Activated CD4-positive, alpha-beta T cell treated with anti-CD3 and anti-CD28 coated beads, Interleukin-2, Interleukin-6, amounts not matched to agents 100 ng/mL and 50 ng/mL, durations not matched to agents 16 hours and 8 hours (primary cell): ENCODE data around the gene KCNC1.

Experiments used
- DNase-seq: peaks from one replicate; pipeline ENCODE4 v3.0.0-alpha.2; 2020

KCNC1 gene

DNA sequence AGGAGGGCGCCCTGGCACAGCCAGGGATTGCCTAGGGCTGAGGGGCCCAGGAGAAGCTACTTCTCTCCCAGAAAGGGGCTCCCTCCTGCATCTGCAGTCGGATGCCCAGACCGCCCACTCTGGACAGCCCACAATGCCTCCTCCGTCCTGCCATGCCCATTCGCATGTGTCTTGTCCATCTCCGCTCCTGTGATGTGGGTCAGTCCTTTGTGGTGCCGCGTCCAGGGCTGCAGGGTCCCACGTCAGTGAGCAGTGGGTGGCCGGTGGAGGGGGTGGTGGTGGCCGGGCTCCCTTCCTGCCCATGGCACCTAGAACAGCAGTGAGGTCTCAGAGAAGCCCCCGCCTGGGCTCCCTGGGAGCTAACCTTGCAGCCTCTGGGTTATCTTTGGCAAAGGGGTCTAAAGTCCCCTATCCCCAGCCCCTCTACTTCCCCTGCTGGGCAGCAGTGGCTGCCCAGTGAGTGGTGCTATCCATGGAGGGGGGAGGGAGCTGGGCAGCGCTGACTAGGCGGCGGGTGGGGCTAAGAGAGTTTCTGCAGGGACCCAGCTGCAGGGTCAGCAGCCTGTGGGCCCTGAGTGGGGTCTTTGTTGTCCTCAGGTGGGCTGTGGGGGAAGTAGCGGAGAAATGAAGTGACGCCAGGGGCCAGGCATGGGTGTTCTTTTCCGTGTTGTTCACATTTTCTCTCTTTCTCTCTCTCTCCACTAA, 41.1 kb downstream of the KCNC1 start:
- no peak for DNase-seq

DNA sequence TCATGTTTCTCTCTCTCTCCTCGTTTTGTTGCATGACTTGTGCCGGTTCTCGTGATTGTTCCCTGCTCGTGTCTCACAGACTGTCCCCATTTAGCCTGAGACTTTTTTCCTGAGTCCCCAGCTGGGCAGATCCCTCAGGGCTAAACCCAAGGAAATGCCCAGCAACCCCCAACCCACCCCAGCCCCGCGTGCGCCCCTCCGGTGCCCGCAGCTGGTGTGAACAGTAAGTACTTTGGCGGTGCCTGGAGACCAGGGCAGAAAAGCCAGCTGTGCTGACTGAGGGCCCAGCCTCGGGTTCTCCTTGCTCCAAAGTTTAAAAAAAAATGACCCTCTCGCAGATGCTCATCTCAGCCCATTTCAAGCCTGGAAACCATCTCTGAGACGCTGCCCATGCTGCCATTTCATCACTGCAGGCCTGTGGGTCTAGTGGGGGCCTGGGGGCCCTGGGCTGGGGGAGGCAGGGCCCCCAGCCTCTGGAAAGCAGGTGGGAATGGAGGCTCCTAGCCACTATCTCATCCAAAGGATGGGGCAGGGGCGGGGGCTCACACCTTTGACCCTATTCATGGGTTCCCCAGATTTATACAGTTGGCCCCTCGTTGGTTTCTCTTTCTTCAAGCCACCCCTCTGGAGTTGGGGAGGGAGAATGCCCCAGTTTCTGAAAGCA, 41.8 kb downstream of the KCNC1 start:
- DNase-seq, result no peak

DNA sequence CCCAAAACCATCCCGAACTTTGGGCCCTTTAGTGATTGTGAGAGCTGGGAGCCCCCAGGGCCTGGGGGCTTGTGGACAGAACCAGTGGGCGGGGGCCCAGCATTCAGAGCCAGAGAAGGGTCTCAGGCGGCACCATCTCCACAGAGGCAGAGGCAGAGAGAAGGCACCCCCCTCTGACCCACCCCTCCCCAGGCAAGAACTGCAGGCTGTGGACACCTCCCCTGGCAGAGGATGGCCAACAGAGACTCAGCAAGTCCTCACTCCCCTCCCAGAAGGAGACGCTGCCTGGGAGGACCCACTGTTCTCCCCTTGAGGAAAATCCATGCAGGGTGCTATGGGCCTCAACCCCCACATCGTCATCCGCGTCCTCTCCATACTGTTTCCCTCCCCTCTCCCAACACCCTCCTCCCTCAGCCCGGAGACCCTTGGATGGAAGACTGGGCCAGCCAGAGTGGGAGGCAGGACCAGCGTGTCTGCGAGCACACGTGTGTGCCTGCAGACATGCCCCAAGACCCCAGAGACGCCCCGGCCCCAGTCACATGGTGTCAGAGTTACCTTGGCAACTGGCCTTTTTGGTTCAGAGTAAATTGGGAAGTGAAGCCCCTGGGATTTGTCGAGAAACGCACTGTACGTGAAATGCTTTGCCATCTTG, 42.6 kb downstream of the KCNC1 start:
- DNase-seq, result no peak

DNA sequence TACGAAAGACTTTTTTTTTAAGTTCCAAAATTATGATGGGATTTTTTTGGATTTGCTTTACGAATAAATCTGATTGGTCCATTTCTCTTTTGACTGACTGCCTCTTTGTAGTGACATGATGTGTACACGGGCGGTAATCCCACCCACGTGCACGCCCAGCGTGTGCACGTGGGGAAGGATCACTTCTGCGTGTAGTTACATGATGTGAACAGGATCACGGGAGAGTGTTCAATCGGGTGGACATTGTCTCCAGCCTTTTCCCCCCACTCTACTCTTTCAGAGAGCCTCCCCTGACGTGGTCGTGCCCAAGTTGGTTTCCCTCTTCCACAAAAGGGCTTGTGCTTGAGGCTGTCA, 43.1 kb downstream of the KCNC1 start:
- DNase-seq, result no peak

DNA sequence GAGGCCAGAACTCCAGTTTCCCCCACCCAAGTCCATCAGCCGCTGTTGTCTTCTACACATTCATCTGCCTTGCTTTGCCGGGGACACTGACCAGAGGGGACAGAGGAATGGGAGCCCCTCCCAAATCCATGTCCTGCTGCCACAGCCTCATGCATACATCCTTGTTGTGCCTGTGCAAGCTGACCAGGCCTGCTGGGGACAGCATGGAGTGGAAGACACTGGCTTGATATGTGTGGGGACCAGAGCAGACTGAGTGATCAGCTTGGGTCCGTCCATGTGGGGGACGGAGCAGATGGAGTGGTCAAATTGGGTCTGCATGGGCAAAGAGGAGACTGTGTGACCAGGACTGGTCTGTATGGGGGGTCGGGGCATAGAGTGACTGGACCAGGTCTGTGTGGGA, 43.8 kb downstream of the KCNC1 start:
- DNase-seq, result no peak

DNA sequence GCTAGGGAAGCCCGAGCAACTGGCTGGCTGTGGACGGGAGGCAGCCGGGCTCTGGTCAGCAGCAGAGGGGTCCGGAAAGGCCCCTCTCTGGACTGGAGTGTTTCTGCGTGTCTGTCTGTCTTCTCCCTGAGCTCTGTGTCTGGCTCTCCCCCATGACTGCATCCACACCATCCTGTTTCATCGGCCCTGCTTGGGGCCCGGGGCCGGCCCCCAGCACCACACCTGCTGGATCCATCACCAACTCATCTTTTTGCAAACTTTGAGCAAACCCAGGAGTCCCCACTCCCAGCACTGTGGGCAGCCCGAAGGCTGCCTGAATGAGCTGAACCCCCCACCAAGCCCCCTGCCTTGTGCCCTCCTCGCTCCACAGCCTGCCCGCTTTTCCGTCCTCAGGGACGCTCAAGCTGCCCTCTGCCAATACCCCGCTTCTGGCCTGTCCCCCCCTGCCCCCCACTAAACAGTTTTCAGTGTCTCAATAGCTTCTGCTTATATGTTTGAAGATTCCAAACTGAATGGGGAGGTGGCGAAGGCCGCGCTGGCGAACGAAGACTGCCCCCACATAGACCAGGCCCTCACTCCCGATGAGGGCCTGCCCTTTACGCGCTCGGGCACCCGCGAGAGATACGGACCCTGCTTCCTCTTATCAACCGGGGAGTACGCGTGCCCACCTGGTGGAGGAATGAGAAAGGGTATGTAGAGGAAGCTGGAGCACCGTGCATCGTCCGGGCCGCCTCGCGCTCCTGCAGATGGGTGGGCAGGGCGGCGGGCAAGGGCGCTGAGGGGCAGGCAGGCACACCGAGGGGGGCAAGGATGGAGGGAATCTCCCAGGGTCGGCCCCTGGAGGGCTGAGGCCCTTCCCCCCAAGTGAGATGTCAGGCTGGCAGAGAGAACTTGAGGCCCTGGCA, 44.6 kb downstream of the KCNC1 start:
- no peak for DNase-seq

DNA sequence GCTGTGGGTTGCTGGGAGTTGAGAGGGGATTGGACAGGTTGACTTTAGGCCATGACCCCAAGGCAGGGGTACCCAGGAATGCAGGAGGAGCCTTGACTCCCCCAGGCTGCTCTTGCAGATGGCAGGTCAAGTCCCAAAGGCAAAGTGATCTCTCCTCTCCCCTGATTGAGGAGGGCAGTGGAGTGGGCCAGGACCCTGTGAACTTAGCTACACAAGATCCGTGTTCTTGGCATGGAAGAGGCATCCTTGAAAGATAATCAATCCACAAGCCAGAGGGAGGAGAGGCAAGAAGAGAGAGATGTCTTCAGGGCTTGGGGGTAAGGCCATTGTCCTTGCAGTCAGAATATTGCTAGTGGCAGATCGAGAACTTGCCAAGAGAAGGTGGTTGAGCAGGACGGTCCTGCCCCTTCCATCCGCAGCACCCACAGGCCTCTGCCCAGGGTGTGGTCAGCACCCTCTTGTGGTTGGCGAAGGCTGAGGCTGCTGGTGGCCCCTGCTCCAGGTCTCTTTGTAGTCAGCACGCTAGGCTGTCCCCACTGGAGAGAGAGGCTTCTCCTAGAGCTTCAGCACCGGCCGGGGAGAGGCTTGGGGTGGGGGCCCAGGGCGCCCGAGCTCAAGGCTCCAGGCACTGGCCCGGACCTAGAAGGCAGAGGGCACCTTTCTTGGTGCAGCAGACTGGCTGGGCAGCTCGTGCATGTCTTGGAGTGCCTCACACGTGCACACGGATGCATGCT, 45.4 kb downstream of the KCNC1 start:
- no peak for DNase-seq

DNA sequence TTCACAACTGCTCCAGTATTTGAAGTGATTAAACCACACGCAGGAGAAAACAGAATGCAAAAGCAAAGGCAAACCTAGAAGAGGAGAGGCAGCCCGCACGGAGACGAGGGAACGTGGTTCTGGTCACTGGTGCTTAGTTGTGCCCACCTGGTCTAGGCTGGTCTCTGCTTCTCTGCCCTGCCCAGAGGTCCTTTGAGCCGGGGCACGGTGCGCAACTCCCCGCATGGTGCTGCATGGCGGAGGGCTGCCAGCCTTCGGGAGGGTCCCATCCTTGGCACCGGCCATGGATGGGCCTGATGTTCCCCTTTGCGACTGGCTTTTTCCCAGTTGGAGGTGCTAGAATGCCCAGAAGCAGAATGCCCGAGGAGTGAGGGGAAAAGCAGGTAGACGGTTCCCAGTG, 46.1 kb downstream of the KCNC1 start:
- no peak for DNase-seq

DNA sequence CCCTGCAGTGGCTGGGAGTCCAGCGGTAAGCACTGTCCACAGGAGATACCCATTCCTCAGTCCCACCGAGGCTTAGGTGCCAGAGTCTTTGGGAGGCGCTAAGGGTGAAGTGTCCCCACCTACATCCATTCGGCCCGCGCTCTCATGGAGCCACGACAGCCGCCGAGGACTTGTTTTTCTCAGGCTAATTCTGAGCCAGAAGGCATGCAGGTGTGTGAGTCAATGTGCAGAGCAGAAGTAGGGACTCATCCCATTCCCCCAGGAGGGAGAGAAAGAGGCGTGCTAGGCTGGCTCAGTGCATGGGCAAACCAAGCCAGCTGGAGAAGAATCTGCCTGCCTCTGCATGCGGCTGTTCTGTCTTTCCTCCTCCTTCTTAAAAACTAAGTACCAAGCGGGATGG, 46.6 kb downstream of the KCNC1 start:
- no peak for DNase-seq

DNA sequence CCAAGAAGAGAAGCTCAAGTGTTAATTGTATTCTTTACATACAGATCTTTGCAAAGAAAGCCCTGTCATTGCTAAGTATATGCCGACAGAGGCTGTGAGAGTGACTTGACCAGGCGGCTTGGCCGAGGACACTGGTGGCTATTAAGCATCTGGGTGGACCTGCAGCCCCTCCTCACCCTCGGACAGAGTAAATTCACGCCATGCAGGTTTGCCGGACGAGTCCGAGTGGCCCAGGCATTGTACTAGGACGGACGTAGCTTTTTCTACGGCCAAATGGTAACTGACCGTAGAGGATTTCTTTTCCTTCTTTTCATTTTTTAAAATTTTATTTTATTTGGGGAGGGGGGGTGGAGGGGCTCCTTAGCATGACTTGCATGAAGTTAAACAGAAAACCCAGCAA, 47.0 kb downstream of the KCNC1 start:
- DNase-seq, result no peak

DNA sequence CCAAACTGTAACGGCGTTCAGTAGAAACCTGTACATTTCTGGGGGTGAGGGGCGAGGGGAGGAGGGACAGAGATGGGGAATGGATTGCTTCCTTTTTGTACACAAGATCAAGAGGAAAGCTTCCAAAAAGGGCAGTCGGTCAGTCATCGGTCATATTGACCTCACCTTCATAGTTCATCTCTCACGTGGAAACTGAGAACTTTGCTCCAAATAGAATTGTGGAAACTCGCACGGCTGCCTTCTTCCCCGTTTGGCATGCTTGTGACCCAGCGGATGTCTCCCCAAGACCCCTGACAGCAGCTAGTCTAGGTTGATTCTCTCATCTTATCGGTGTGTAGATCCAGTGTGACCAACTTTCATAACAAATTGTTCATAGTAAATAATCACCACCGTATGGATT, 47.6 kb downstream of the KCNC1 start:
- no peak for DNase-seq

DNA sequence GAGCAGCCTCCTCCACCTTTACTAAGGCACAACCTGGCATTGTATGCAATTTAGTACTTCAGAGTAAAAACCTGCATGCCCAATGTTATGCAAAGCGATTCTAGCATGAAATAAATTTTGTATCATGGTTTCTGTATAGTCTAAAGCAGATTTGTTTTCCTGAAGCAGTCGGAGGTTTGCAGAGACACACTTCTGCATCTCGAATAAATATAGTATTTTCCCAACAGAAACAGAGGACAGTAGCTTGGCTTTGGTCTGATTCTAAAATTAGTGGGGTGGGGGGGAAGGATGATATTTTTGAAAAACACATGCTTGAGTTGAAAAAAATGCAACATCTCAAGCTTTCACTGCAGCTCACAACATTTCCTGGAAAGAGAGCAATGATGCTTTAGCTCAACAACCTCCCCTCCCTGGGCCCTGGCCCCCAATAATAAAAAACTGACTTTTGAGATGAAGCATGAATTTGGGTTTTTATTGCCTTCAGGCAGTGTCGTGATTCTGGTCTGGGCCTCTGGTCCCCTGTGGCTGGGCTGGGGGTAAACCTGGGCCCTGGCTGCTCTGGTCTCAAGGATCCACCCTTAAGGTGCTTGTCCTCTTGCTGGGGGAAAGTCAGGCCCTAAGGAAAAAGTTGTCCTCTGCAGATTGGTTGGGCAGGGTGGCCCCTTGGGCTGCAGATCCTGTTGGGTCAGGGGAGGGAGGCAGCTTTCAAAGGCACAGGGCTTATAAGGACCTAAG, 48.2 kb downstream of the KCNC1 start:
- DNase-seq, result no peak

DNA sequence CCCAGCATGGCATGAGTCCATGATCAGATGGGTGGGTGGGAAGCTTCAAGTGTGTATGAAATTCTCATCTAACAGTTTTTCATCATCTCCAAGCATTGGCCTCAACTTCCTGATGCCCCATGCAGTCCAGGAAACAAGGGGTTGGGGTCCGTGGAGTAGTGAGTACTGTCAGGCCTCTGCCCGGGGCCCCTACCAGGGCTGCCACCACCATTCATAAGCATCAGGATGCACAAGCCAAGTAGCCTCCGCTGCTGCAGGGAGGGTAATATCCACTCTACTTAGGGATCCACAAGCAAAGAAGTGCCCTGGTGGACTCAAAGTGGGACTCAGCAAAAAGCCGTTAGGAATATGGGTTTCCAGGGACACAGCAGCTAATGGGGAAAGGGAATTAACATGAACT, 49.3 kb downstream of the KCNC1 start:
- no peak for DNase-seq

DNA sequence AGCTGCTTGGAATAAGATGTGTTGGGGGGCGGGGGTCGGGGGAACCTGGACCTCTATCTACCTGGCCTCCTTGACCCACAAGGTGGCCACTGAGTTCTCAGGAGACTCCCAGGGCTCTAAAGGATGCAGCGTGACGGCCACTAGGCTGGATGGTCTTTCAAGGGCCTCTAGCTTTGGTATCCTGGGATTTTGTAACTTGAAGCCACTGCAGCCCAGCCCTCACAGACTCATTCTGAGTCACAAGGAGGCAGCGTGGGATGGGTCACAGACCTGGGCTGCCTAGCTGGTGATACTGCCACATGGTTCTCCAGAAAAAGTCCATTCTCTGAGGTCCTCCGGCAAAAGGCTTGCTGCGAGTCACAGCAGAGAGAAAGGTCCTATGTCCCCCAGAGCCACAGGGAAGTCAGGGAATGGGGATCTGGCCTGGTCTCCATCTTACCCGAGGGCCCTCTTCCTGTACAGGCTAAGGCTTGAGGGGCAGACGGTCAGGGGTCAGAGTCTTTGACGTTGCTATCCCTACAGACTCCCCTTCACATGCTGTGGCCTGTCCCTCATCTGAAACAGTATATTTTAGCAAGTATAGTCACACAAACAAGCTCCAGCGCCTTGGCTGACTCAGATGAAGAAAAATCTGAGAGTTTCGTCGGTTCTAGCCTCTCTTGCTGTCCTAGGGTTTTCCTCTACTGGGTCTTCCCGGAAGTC, 52.4 kb downstream of the KCNC1 start:
- DNase-seq, result no peak

DNA sequence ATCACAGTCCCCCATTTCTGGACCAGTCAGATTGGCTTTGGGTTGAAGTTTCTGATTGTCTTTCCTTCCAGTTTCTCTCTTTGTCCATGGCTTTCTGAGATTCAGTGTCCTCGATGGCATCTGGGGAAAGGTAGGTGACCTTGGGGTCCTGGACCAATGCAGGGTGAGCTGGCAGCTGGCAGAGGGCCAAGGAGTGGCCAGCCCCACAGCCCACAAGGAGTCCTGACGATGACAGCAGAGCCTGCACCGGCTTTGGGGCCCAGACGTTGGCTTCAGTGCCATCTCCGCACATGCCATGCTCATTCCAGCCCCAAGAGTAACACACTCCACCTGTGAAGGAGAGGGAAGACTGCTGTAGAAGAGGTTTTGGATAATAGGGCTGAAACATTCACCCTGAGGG, 53.5 kb downstream of the KCNC1 start:
- no peak for DNase-seq

DNA sequence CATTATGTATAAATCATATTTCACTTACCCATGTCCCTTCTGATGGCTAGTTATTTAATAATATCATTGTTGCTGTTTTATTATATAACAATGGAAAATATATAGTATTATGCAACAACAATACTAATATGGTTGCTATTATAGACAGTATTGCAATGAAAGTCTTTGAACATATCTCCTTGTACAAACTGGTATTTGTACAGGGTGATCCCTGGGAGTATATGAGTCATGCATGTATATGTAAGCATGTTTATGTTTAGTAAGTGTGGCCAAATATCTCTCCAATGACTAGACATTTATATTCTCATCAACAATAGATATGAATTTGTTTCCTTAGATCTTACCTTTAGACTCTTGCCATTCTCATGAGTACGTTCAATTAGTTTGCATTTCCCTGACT, 55.9 kb downstream of the KCNC1 start:
- DNase-seq, result no peak

DNA sequence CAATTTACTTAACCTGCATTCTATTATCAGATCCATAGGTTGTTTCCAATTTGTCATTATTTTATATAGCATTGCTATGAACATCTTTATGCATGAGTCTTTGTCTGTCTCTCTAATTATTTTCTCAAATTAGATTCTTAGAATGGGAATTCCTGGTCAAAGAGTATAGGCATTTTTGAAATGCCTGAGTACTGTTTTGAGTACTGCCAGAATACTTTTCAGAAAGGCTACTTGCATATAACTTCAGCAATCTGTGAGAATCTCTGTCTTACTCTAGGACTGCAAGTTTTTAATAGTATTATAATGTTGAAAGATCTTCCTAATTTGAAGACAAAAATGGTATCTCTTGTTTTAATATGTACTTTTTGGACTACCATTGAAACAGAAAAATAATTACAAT, 56.6 kb downstream of the KCNC1 start:
- DNase-seq, result no peak

DNA sequence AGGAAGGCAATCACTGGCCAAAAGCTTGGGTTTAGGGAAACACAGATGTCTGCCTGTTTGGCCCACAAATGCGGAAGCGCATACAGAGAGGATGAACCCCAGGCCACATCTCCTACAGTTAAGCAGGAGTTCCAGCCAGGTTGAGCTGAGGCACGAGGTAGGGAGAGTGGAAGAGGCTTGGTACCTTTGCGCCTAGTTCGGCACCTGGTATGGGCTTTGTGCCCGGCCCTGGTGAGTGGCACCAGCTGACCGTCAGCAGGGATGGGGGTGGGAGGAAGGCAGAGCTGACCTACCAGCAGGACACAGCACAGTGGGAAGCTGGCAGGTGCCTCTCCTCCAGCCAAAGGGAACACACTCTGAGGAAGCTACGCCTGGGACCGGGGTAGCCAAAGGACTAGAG, 57.6 kb downstream of the KCNC1 start:
- DNase-seq, result no peak

DNA sequence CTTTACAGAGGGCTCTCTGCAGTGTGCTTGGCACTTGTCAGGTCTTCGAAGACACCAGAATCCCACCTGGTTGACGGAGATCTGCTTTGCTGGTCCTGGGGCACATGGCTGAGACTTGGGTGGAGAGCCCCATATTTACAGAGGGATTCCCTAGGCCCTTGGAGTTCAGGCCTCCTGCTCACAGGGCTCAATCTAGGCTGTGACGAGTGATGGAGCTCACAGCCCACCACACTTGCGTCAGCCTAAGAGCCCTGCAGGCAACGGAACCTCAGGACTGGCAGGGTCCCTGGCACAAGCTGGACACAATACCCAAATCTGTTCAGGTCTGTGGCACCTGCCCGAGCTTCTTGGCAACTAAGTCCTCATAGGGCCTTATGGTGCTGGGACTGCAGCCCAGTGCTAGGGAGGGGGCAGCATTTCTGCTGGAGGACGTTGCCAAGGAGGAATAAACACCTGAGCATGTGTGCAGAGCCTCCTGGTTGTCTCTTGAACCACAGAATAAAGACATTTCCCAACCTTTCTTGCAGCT, 59.1 kb downstream of the KCNC1 start:
- DNase-seq, result no peak

DNA sequence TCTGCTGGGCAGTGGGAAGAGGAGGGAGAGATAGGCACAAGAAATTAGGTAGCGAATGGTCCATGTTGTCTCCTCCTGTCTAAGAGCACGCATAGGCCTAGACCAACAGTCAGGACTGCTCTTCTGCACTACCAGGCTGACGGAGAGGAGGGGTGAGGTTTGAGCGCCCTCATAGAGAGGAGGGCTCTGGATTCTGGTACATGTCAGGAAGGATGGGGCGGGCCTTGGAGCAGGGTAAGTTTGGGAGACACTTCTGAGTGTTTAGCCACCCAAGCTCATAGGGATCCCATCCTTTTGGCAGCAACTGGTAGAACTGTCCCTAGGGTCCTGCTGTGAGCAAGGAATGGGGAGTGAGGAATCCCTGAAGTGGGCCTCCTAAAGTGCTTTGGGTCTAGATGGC, 60.4 kb downstream of the KCNC1 start:
- DNase-seq, result no peak

DNA sequence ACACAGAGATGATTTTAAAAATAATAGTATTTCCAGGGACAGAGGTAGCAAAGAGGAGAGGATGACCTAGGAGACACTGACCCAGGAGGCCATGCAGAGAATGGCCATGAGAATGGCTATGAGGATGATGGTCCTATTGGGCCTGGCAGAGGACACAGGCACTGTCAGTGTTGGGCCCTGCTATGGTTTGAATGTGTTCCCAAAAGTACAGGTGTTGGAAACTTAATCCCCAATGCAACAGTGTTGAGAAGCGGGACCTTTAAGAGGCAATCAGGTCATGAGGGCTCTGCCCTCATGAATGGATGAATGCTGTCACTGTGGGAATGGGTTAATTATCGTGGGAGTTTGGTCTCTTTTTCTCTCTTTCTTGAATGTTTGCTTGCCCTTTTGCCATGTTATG, 61.6 kb downstream of the KCNC1 start:
- DNase-seq, result no peak
